ENCODE results near the gene PTPN1. TPM values are rescaled to one million over a fixed set of nuclear protein-coding genes. Genes with fewer than 3 reads are reported as not detected.

PTPN1 gene
- total and polyA plus RNA-seq, 8 donors: 10.8 to 26.8 (median 16.8) TPM

DNA sequence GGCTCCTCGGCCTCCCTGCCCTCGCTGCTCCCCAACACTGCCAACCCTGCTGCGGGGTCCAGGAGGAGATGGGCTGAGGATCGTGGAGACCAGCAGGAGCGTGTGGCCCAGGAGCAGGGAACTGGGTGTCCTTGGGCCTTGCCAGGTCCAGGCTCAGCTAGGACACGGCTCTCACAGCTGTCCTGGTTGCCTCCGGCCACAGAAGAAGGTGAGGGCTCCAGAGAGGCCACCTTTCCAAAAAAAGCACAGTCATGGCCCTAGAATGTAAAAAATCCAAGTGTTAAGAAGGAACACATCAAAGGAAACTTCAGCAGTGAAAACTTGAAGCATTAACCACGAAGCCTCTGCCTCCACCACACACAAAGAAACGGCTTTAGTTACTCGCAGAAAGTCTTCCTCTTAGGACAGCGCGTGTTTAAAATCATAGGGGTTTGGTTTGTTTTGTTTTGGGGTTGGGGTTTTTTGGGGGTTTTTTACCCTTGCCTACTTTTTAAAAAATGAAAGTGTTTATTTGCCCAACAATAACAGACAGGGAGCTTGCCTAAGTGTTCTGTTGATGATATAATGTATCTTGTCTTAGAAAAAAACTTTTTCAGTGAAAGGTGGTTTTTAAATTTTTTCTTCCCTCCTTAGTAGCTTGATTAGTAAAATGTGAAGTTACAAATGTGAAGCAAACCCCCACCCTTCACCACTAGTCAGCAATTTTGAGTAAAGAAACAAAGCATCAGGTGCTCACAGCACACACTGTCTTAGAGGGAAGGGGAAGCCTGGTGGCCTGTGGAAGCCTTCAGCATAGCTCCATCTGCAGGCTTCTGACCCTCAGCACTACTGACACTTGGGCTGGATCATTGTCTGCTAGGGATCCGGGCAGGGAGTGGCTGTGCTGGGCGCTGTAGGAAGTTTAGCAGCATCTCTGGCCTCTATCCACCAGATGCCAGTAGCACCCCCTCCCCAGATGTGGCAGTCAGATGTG lies 60.0 kb downstream of the PTPN1 start:
- Histone ChIP-seq H3K4me1 (peaks cover 4 to 53% (median 24%) of the 10 kb centered on the region in 4 donors), H3K27me3 (no peaks in the 10 kb centered on the region), H3K9me3 (no peaks in the 10 kb centered on the region), H3K4me3 (no peak overlapping the region), H3K27ac (no peak overlapping the region), H3K36me3 (peaks cover 20 to 72% (median 61%) of the 10 kb centered on the region in 4 donors)
- intact Hi-C loops (cut with DNase I; ENCODE audit: low total_unique reads): loop anchor here (10.0 kb wide), 1 partner anchor 65 kb away; no protein-coding TSS in a partner anchor
- WGBS, 5 donors: 82 to 87% (median 86%) methylated on average over 13 to 14 of the region's 14 CpGs
- no peak for TF ChIP-seq EP300 (IDR thresholded peaks at IDR 0.05)
- peak in 1 of 7 experiments; percentile 4 for TF ChIP-seq CTCF (IDR thresholded peaks at IDR 0.05)
- TF ChIP-seq POLR2A (IDR thresholded peaks at IDR 0.05): no peak
- no peak for TF ChIP-seq POLR2AphosphoS5 (IDR thresholded peaks at IDR 0.05)
- DNase-seq: peak in 1 of 2 donors; percentile 50

DNA sequence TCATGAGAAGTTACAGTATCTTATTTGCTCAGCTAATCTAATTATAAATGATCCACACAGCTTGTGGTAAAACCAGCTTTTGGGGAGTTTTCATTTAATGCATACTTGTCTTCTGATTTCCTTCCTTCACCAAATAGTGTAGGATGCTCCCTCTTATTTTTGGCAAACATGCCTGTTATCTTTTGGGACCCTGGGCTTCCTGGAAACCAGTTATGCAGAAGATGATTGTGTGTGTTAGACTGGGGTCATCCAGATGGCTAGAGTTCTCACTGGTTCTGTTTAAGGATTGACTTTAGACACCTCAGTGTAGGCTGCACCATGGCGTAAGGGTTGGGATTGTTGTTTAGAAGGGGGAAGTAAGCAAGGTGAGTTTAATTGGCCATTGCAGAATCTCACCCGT lies 61.3 kb downstream of the PTPN1 start:
- H3K4me1 ChIP-seq: peaks cover 4 to 57% (median 32%) of the 10 kb centered on the region in 4 donors
- DNase-seq: no peak
- H3K4me3 ChIP-seq: no peak overlapping the region
- no peaks in the 10 kb centered on the region for H3K27me3 ChIP-seq
- WGBS, 5 donors: 86 to 92% (median 86%) methylated on average over 2 of the region's 2 CpGs
- peaks cover 26 to 70% (median 58%) of the 10 kb centered on the region in 4 donors for H3K36me3 ChIP-seq
- H3K9me3 ChIP-seq: no peaks in the 10 kb centered on the region
- intact Hi-C loops (cut with DNase I; ENCODE audit: low total_unique reads): loop anchor here (10.0 kb wide), 1 partner anchor 67 kb away; no protein-coding TSS in a partner anchor
- H3K27ac ChIP-seq: no peak overlapping the region
- TF ChIP-seq CTCF (IDR thresholded peaks at IDR 0.05) (no peak), POLR2AphosphoS5 (IDR thresholded peaks at IDR 0.05) (no peak), POLR2A (IDR thresholded peaks at IDR 0.05) (no peak), EP300 (IDR thresholded peaks at IDR 0.05) (no peak)

GRCh38 chr20:50572938-50573777 lies 63.0 kb downstream of the PTPN1 start:
- intact Hi-C loops (cut with DNase I; ENCODE audit: low total_unique reads): loop anchor here (10.0 kb wide), 1 partner anchor 68 kb away; no protein-coding TSS in a partner anchor
- H3K27me3 ChIP-seq: no peaks in the 10 kb centered on the region
- peaks cover 10 to 74% (median 39%) of the 10 kb centered on the region in 4 donors for H3K4me1 ChIP-seq
- TF ChIP-seq POLR2AphosphoS5 (IDR thresholded peaks at IDR 0.05): peak in 1 of 3 donors; percentile 18
- no peak for TF ChIP-seq EP300 (IDR thresholded peaks at IDR 0.05)
- TF ChIP-seq POLR2A (IDR thresholded peaks at IDR 0.05): no peak
- TF ChIP-seq CTCF (IDR thresholded peaks at IDR 0.05): no peak
- H3K27ac ChIP-seq: peak overlapping the region in 3 of 5 donors; percentile 1 to 62 (median 52)
- H3K4me3 ChIP-seq: no peak overlapping the region
- H3K36me3 ChIP-seq: peaks cover 26 to 69% (median 58%) of the 10 kb centered on the region in 4 donors
- WGBS, 5 donors: 32 to 58% (median 45%) methylated on average over 6 of the region's 6 CpGs
- DNase-seq: no peak
- no peaks in the 10 kb centered on the region for H3K9me3 ChIP-seq

GRCh38 chr20:50574108-50574507 lies 63.9 kb downstream of the PTPN1 start:
- intact Hi-C loops (cut with DNase I; ENCODE audit: low total_unique reads): loop anchor here (10.0 kb wide), 1 partner anchor 69 kb away; no protein-coding TSS in a partner anchor
- WGBS, 5 donors: 75 to 91% (median 81%) methylated on average over 9 of the region's 9 CpGs
- Histone ChIP-seq H3K27me3 (no peaks in the 10 kb centered on the region), H3K4me3 (no peak overlapping the region), H3K4me1 (peaks cover 10 to 78% (median 39%) of the 10 kb centered on the region in 4 donors), H3K27ac (peak overlapping the region in 2 of 5 donors; percentile 52 to 62), H3K9me3 (no peaks in the 10 kb centered on the region), H3K36me3 (peaks cover 27 to 69% (median 58%) of the 10 kb centered on the region in 4 donors)
- DNase-seq: no peak
- no peak for TF ChIP-seq POLR2AphosphoS5 (IDR thresholded peaks at IDR 0.05)
- TF ChIP-seq CTCF (IDR thresholded peaks at IDR 0.05): no peak
- no peak for TF ChIP-seq EP300 (IDR thresholded peaks at IDR 0.05)
- TF ChIP-seq POLR2A (IDR thresholded peaks at IDR 0.05): no peak

All from stomach (tissue), 9 donors.